Measurements from ENCODE around the gene MMEL1. TPM values are rescaled to one million over a fixed set of nuclear protein-coding genes. Genes with fewer than 3 reads are reported as not detected.
A peak's percentile ranks its signal among the peaks of the same experiment; 100 is the strongest.

The MMEL1 gene
- polyA plus RNA-seq, 2 of the 4 experiments (the other 2 are of a cell fraction) = not detected

DNA sequence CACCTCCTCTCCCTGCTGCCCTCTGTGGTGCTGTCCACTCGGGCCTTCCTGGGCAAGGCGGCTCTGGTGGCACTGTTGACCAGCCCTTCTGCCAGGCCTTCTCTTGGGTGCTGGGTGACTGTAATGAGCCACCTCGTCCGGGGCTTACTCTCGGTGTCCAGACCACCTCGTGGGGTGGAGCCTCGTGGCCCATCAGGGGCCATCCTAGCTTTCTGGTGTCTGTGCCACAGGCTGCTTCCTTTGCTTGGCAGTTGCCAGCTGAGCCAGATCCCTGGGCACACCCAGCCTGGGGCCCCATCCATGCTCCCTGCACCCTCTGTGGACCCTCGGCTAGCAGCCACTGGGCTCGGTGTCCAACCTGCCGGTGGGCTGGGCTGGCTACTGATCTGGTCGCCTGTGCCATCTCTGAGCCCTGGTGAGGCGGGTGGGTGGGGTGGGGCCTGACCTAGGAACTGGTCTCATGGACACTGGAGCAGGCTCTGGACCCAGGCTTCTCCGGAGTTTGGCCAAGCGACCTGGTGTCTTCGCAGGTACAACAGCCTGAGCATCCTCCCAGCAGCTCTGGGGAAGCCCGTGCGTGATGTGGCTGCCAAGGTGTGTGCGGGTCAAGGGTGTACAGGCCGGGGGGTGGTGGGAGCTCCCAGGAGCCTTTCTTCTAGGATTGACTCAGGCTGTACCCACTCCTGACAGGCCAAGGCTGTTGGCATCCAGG, 44.8 kb downstream of the MMEL1 start:
- ATAC-seq = no peak
- Histone ChIP-seq H3K9me3 (no peaks in the 10 kb centered on the region), H3K4me1 (peaks cover 12% of the 10 kb centered on the region), H3K27ac (peak overlapping the region in 1 of 2 experiments; percentile 99; a peak in 3 of 6 replicates), H3K4me3 (peak overlapping the region; percentile 78; the same call in 2 of the 3 replicates), H3K4me2 (peak overlapping the region; percentile 91)
- CTCF ChIA-PET = no interaction called here
- no peak for DNase-seq (ENCODE audit: low read depth in 1 of 2, low spot score in 1 of 2)
- POLR2A ChIA-PET = no interaction called here
- TF ChIP-seq ZC3H11A (IDR thresholded peaks at IDR 0.05) = no peak
- 100% methylated on average over 4 of the region's 19 CpGs for WGBS (ENCODE audit: missing lambda C conversion rate)
- FAIRE-seq = no peak

DNA sequence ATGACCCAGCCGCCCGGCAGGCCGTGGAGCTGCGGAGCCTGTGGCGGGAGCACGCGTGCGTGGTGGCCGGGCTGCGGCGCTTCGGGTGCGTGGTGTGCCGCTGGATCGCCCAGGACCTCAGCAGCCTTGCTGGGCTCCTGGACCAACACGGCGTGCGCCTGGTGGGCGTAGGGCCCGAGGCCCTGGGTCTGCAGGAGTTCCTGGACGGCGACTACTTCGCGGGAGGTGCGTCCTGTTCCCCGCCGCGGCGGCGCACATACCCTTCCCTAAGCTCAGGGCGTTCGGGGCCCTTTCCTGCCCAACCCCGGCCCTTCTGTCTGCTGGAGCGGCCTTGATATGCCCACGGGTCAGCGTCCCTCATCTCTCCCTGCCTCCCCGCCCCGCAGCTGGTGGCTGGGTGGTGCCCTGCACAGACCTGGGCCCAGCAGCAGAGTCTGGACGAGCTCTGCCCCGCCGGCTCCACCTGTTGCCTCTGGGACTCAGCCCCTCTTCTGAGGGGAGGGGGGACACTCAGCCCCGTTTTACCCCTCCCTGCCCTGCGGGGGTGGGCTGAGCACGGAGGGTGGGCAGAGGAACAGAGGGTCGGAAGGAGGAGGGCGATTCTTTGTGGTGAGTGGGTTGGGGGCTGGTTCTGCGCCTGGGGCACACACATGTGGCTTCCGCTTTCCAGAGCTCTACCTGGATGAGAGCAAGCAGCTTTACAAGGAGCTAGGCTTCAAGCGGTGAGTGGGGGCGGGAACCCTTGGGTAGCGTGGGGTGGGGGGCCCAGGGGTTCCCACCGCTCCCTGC, 45.6 kb downstream of the MMEL1 start:
- ATAC-seq (peak; percentile 36 to 42), FAIRE-seq (no peak), DNase-seq (ENCODE audit: low read depth in 1 of 2, low spot score in 1 of 2) (peak; percentile 14 to 26)
- ChIA-PET CTCF (no interaction called here), POLR2A (no interaction called here)
- peak overlapping the region; percentile 78 for H3K4me3 ChIP-seq
- H3K4me2 ChIP-seq = peak overlapping the region; percentile 91
- H3K27ac ChIP-seq = peak overlapping the region; percentile 76 to 99
- H3K9me3 ChIP-seq = no peaks in the 10 kb centered on the region
- 83% methylated on average over 6 of the region's 52 CpGs for WGBS (ENCODE audit: missing lambda C conversion rate)
- TF ChIP-seq NR3C1 (IDR thresholded peaks at IDR 0.05) (no peak), PHF8 (IDR thresholded peaks at IDR 0.05; ENCODE audit: borderline replicate concordance, low read depth) (no peak), POLR2A (IDR thresholded peaks at IDR 0.05; ENCODE audit: low read length) (0 out of 2 replicates have a peak, but pooled peaks have one; percentile 1), RCOR1 (IDR thresholded peaks at IDR 0.05; ENCODE audit: low read depth, low read length) (no peak)
- H3K4me1 ChIP-seq = peaks cover 12% of the 10 kb centered on the region

DNA sequence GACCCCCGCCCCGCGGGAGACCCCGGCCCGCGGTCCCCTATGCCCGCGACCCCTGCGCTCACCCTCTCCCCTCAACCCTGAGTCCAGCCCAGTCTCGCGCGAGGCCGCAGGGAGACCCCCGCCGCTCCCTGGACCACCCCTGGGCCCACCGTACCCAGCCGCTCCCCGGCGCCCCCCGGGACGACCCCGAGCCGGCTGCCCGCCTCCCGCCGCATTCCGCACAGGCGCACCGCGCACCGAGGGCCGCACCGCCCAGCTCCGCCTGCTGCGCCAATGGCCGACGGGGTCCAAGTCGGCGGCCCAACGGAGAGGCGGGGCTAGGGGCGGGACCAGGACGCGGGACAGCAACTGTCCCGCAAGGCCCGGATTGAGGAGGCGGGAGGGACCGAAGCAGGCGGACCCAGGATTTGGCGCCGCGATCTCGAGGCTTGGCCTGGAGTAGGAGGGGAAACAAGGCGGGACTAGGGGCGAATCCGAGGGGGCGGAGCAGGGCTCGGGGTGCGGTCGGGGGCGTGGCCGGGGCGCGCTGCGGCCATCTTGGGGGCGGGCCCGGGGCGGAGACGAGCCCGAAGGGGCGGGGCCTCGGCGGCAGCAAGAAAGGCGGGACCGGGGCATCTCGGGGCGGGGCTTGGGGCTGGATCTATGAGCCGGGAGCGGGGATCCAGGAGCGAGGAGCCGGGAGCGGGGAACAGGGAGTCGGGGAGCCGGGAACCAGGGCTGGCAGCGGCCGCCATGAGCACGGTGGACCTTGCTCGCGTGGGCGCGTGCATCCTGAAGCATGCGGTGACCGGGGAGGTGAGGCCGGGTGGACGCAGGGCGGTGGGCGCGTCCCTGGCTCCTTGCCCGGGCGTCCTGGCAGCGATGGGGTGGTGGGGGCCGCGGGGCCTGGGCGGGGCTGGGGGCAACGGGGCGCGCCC, 46.4 kb downstream of the MMEL1 start, which contains the start of gene PRXL2B:
PRXL2B (plus strand) TSS at position 624 of the 917 bp plus-strand sequence; CDS start at position 733, 109 bp downstream.
- peak; percentile 78 to 95 for ATAC-seq
- H3K4me2 ChIP-seq = peak within 1 kb of the TSS; percentile 91
- FAIRE-seq = no peak
- peak; percentile 89 to 97 for DNase-seq (ENCODE audit: low read depth in 1 of 2, low spot score in 1 of 2)
- peaks cover 12% of the 10 kb centered on the region for H3K4me1 ChIP-seq
- TF ChIP-seq FOSL2 (IDR thresholded peaks at IDR 0.05) (no peak), FOSL2 (CRISPR knock-in tag; IDR thresholded peaks at IDR 0.05) (no peak), JUN (IDR thresholded peaks at IDR 0.05) (peak in 1 of 2 experiments; percentile 39; a peak in 1 of 5 replicates), HOXA7 (CRISPR knock-in tag; IDR thresholded peaks at IDR 0.05) (no peak), RCOR1 (IDR thresholded peaks at IDR 0.05; ENCODE audit: low read depth, low read length) (no peak), CHD2 (IDR thresholded peaks at IDR 0.05; ENCODE audit: low read length, partially characterized antibody) (no peak), RAD21 (conservative IDR thresholded peaks at IDR 0.05 in 1 of 2, IDR thresholded peaks at IDR 0.05 in 1 of 2) (no peak), POLR2AphosphoS2 (conservative IDR thresholded peaks at IDR 0.05; ENCODE audit: low read length) (no peak), POLR2A (IDR thresholded peaks at IDR 0.05; ENCODE audit: low read length) (peak; percentile 69)
- TF ChIP-seq, protein P1, sequence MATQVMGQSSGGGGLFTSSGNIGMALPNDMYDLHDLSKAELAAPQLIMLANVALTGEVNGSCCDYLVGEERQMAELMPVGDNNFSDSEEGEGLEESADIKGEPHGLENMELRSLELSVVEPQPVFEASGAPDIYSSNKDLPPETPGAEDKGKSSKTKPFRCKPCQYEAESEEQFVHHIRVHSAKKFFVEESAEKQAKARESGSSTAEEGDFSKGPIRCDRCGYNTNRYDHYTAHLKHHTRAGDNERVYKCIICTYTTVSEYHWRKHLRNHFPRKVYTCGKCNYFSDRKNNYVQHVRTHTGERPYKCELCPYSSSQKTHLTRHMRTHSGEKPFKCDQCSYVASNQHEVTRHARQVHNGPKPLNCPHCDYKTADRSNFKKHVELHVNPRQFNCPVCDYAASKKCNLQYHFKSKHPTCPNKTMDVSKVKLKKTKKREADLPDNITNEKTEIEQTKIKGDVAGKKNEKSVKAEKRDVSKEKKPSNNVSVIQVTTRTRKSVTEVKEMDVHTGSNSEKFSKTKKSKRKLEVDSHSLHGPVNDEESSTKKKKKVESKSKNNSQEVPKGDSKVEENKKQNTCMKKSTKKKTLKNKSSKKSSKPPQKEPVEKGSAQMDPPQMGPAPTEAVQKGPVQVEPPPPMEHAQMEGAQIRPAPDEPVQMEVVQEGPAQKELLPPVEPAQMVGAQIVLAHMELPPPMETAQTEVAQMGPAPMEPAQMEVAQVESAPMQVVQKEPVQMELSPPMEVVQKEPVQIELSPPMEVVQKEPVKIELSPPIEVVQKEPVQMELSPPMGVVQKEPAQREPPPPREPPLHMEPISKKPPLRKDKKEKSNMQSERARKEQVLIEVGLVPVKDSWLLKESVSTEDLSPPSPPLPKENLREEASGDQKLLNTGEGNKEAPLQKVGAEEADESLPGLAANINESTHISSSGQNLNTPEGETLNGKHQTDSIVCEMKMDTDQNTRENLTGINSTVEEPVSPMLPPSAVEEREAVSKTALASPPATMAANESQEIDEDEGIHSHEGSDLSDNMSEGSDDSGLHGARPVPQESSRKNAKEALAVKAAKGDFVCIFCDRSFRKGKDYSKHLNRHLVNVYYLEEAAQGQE (IDR thresholded peaks at IDR 0.05) = peak; percentile 32
- TF ChIP-seq, protein P2, sequence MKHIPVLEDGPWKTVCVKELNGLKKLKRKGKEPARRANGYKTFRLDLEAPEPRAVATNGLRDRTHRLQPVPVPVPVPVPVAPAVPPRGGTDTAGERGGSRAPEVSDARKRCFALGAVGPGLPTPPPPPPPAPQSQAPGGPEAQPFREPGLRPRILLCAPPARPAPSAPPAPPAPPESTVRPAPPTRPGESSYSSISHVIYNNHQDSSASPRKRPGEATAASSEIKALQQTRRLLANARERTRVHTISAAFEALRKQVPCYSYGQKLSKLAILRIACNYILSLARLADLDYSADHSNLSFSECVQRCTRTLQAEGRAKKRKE (CRISPR knock-in tag; IDR thresholded peaks at IDR 0.05; ENCODE audit: low read depth) = no peak
- TF ChIP-seq, protein P3, sequence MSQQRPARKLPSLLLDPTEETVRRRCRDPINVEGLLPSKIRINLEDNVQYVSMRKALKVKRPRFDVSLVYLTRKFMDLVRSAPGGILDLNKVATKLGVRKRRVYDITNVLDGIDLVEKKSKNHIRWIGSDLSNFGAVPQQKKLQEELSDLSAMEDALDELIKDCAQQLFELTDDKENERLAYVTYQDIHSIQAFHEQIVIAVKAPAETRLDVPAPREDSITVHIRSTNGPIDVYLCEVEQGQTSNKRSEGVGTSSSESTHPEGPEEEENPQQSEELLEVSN (IDR thresholded peaks at IDR 0.05; ENCODE audit: borderline replicate concordance, low read depth) = 0 out of 2 replicates have a peak, but pooled peaks have one; percentile 68
- TF ChIP-seq, protein P4, sequence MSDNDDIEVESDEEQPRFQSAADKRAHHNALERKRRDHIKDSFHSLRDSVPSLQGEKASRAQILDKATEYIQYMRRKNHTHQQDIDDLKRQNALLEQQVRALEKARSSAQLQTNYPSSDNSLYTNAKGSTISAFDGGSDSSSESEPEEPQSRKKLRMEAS (IDR thresholded peaks at IDR 0.05) = 0 out of 2 replicates have a peak, but pooled peaks have one; percentile 34
- TF ChIP-seq, protein P5, sequence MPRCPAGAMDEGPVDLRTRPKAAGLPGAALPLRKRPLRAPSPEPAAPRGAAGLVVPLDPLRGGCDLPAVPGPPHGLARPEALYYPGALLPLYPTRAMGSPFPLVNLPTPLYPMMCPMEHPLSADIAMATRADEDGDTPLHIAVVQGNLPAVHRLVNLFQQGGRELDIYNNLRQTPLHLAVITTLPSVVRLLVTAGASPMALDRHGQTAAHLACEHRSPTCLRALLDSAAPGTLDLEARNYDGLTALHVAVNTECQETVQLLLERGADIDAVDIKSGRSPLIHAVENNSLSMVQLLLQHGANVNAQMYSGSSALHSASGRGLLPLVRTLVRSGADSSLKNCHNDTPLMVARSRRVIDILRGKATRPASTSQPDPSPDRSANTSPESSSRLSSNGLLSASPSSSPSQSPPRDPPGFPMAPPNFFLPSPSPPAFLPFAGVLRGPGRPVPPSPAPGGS (IDR thresholded peaks at IDR 0.05) = 0 out of 3 replicates have a peak, but pooled peaks have one; percentile 54
- ChIA-PET CTCF (no interaction called here), POLR2A (interaction anchor here (0.6 to 1.0 kb wide), 4 partner anchors 37 to 536 kb away, joined by 3 to 6 read pairs (median 4); partner anchors contain the start of gene PRKCZ)
- no peaks in the 10 kb centered on the region for H3K9me3 ChIP-seq
- peak within 1 kb of the TSS; percentile 78 for H3K4me3 ChIP-seq
- H3K27ac ChIP-seq = peak within 1 kb of the TSS; percentile 87 to 99
- 3% methylated on average over 7 of the region's 107 CpGs for WGBS (ENCODE audit: missing lambda C conversion rate)
